ENCODE results near the gene OR7C1.
A peak's percentile ranks its signal among the peaks of the same experiment; 100 is the strongest.
"Not testable (repeated sequence)": the region's sequence is repeated elsewhere in the genome, so short reads cannot be mapped to it uniquely, and the experiment has no call there.

The OR7C1 gene

DNA sequence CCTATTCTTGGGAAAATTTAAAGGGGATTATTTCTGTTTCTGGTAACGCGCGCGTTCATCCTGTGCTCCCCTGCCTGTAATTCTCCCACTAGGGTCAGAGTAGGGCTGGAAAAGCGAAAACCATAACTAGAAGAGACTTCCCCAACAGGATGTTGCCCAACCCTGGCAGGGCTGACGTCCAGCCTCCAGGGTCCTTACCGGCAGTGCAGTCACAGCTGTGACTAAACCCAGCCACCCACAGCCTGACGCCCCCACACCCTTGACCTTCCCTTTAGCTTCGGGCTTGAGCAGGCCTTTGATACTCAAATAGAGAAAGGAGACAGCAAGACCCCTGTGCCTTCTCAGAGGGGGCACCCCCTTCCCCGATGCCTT is 50.3 kb downstream of the OR7C1 start:
- peak; percentile 96 to 99 for DNase-seq

GRCh38 chr19:14783410-14783998 is 51.5 kb downstream of the OR7C1 start:
- peak; percentile 41 to 71 for DNase-seq

DNA sequence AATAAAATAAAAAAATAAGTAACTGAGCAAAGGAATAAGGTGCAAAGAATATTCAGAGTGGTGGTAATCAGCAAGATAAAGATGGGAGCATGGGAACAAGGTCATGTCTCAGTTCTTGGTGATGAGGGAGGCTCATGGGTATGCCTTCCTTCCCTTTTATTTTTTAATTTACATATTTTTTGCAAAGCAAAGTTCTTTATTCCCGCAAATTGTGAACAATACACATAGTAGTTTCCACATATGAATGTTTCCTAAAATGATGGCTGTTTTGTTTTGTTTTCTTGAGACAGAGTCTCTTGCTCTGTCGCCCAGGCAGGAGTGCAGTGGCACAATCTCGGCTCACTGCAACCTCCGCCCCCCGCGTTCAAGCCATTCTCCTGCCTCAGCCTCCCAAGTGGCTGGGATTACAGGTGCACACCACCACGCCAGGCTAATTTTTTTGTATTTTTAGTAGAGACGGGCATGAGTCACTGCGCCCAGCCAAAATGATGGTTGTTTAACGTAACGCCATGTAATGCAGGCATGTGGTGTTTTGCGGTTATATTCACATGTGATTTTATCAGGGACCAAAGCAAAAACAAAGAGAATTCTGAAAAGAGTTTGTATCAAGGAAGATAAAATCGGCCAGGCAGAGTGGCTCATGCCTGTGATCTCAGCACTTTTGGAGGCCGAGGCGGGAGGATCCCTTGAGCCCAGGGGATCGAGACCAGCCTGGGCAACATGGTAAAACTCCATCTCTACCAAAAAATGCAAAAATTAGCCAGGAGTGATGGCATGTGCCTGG is 52.2 kb downstream of the OR7C1 start:
- peak in 1 of 2 donors; percentile 31 for DNase-seq

DNA sequence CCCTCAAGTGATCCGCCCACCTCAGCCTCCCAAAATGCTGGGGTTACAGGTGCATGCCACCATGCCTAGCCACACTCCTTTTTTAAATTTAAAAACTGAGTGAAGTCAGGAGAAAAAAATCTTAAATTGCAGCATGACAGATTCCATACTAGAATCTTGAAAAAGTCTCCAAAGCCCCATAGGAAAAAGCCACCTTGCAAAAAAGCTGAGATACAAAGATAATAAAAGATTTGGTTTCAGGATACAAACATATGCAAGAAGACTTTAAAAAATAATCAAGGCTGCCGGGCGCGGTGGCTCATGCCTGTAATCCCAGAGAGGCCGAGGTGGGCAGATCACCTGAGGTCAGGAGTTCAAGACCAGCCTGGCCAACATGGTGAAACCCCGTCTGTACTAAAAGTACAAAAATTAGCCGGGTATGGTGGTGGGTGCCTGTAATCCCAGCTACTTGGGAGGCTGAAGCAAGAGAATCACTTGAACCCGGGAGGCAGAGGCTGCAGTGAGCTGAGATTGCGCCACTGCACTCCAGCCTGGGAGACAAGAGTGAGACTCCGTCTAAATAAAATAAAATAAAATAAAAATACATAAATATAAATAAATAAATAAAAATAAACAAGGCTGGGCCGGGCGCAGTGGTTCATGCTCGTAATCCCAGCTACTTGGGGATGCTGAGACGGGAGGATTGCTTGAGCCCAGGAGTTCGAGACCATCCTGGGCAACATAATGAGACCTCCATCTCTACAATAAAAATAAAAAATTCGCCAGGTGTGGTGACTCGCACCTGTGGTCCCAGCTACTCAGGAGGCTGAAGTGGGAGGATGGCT is 53.1 kb downstream of the OR7C1 start:
- DNase-seq = not testable (repeated sequence)

- DNase-seq = not testable (repeated sequence)
Measured at GRCh38 chr19:14780622-14781225, 54.3 kb downstream of the OR7C1 start.

- DNase-seq = peak; percentile 23 to 36
Measured at GRCh38 chr19:14779151-14779550, 55.8 kb downstream of the OR7C1 start.

DNA sequence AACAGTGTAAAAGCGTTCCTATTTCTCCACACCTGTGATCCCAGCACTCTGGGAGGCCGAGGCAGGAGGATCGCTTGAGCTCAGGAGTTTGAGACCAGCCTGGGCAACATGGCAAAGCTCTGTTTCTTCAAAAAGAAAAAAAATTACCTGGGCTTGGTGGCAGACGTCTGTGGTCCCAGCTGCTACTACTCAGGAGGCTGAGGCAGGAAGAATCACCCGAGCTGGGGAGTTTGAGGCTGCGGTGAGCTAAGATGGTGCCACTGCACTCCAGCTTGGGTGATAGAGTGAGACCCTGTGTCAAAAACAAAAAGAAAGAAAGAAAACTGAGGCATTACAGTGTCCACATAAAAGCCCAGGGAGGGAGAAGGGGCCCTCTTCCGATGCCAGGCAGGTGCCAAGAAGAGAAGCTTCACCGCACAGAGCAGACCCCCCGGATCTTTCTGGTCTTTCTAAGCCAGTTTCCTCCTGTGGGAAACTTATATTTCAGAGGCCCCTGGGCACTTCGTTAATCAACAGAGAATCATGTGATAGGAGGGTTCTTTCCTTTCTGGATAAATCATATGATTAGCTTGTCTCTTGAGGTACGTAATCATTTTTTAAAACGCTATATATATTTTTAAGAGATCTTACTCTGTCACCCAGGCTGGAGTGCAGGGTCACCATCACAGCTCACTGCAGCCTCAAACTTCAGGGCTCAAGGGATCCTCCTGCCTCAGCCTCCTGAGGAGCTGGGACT is 56.7 kb downstream of the OR7C1 start, which contains the start of gene ADGRE2:
TSS of gene ADGRE2 (minus strand) at position 451 of the 736 bp plus-strand sequence. CDS start 1,804 bp downstream, outside the sequence.
- DNase-seq = peak; percentile 33 to 40

GRCh38 chr19:14777645-14778044 is 57.3 kb downstream of the OR7C1 start:
- not testable (repeated sequence) for DNase-seq

DNA sequence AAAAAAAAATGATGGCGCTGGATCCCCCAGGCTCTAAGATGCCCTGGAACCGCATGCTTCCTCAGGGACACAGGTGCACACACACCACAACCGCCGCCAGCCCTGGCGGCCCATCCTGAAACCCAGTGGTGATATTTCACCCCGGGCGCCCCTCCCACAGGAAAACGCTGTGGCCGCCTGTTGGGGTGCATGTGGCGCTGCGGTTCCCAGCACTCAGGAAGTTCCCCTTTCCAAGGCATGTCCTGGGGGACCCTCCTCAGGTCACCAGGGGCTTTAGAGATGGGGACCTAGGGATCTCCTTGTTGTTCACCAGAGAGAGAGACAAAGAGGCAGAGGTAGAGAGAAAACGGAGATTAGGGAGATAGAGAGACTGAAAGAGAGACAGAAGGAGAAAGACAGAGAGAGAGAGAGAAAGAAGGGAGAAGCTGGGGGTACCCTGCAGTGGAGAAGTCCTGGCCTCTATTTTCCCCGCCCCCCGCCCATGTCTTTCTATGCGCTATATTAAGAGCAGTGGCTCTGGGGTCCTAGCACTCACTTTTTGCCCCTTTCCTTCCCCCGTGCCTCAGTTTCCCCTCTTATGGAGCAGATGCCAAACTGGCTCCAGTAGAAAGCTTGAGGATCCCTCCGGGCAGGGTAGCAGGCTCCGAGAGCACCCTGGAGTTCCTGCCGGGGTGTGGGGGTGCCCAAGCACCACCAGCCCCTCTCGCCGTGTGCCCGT is 59.0 kb downstream of the OR7C1 start:
- peak; percentile 40 to 57 for DNase-seq

GRCh38 chr19:14775326-14775725 is 59.7 kb downstream of the OR7C1 start:
- not testable (repeated sequence) for DNase-seq

GRCh38 chr19:14774373-14774772 is 60.6 kb downstream of the OR7C1 start:
- DNase-seq = no peak

GRCh38 chr19:14773722-14774121 is 61.3 kb downstream of the OR7C1 start:
- not testable (repeated sequence) for DNase-seq

DNA sequence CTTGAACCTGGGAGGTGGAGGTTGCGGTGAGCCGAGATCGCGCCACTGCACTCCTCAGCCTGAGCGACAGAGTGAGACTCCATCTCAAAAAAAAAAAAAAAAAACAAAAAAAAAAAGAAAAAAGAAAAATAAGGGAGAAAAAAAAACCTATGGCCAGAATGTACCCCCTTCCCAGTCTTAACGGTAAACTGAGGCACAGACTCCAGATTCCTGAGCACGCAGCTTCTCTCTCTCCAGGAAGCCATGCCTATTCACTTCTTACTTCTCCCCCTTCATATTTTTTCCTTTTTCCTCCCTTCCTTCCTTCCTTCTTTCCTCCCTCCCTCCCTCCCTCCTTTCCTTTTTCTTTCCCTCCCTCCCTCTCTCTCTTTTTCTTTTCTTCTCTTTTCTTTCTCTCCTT is 62.0 kb downstream of the OR7C1 start:
- DNase-seq = no peak

- no peak for DNase-seq
Measured at GRCh38 chr19:14772467-14772866, 62.5 kb downstream of the OR7C1 start.

GRCh38 chr19:14770944-14771839 is 63.8 kb downstream of the OR7C1 start:
- DNase-seq = no peak

DNA sequence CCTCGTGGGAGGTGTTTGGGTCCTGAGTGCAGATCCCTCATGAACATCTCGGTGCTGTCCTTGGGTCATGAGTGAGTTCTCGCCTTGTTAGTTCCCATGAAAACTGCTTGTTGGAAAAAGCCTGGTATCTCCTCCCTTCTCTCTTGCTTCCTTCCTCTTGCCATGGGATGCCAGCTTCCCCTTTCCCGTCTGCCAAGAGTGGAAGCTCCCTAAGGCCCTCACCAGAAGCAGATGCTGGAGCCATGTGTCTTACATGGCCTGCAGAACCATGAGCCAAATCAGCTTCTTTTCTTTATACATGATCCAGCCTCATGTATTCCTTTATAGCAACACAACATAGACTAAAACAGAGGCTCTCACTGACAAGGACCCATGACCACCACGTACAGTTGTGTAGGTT is 64.8 kb downstream of the OR7C1 start:
- no peak for DNase-seq

GRCh38 chr19:14769201-14769600 is 65.8 kb downstream of the OR7C1 start:
- no peak for DNase-seq

- no peak for DNase-seq
Measured at GRCh38 chr19:14768001-14768400, 67.0 kb downstream of the OR7C1 start.

DNA sequence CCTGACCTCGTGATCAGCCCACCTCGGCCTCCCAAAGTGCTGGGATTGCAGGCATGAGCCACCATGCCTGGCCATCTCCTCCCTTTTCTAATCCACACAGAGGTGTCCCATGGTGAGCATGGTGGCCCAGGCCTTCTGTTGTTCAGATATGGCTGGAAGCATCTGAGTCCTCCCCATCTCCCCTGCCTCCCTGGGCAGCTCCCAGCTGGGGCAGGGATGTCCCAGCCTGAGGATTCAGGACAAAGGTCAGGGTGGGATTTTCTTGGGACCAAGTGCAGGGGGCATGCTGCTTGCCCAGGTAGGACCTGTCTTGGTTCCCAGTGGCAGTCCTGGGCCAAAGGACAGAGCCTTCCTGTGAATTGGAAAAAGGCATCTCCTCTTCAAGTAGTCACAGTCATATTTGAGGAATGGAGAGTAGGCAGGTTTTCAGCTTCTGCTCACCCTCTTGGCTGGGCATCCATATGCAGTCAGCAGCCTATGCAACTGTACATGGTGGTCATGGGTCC is 67.5 kb downstream of the OR7C1 start:
- no peak for DNase-seq

- not testable (repeated sequence) for DNase-seq
Measured at GRCh38 chr19:14765841-14766240, 69.1 kb downstream of the OR7C1 start.
